Spleen (tissue), 13 donors: ENCODE data around the gene TROAP. TPM values are rescaled to one million over a fixed set of nuclear protein-coding genes. Genes with fewer than 3 reads are reported as not detected.

Experiments
- DNase-seq: peaks from one replicate; pipeline ENCODE4 v3.0.0-alpha.2; 2020
- H3K27ac ChIP-seq, 8 donors: fragments of 200-600 bp; sonication (generic) in 7 of 8; 1 replicate in 4 of 8; 2 replicates in 4 of 8; pipeline versions ENCODE4 v1.5.0 to v1.8.0; 2016 to 2021; ENCODE audit warnings: inconsistent platforms in 4 of 8, mild to moderate bottlenecking in 4 of 8, moderate library complexity in 1 of 8
- H3K27me3 ChIP-seq, 7 donors: fragments of 200-600 bp; sonication (generic) in 6 of 7; replicated peaks in 1 of 7; 1 replicate in 4 of 7; 2 replicates in 3 of 7; pipeline versions ENCODE4 v1.5.0 to v1.8.0; 2016 to 2021; ENCODE audit warnings: inconsistent platforms in 3 of 7, mild to moderate bottlenecking in 1 of 7
- H3K36me3 ChIP-seq, 6 donors: fragments of 200-600 bp; sonication (generic) in 5 of 6; 1 replicate in 4 of 6; 2 replicates in 2 of 6; pipeline versions ENCODE4 v1.5.0 to v1.8.0; 2016 to 2021; ENCODE audit warnings: inconsistent platforms in 2 of 6
- H3K4me1 ChIP-seq, 6 donors: fragments of 200-600 bp; sonication (generic) in 5 of 6; 1 replicate in 3 of 6; 2 replicates in 3 of 6; pipeline versions ENCODE4 v1.5.0 to v1.8.0; 2016 to 2021; ENCODE audit warnings: inconsistent platforms in 3 of 6
- H3K4me3 ChIP-seq, 8 donors: fragments of 200-600 bp; sonication (generic) in 7 of 8; 1 replicate in 4 of 8; 2 replicates in 4 of 8; pipeline versions ENCODE4 v1.5.0 to v1.8.0; 2016 to 2021; ENCODE audit warnings: inconsistent platforms in 4 of 8, mild to moderate bottlenecking in 4 of 8, moderate library complexity in 2 of 8
- H3K9me3 ChIP-seq, 8 donors: fragments of 200-600 bp; sonication (generic) in 7 of 8; 1 replicate in 4 of 8; 2 replicates in 4 of 8; pipeline versions ENCODE4 v1.5.0 to v1.8.0; 2016 to 2021; ENCODE audit warnings: inconsistent platforms in 4 of 8
- POLR2A ChIP-seq, 3 donors: fragments of 450-650 bp; IDR thresholded peaks; one replicate each; pipeline ENCODE4 v1.5.1; 2017; ENCODE audit warnings: antibody characterized with exemption in 3 of 3, mild to moderate bottlenecking in 1 of 3
- POLR2AphosphoS5 ChIP-seq, 3 donors: sonication (generic); formaldehyde crosslinking; IDR thresholded peaks; one replicate each; pipeline ENCODE4 v1.5.1; 2017; ENCODE audit warnings: antibody characterized with exemption in 3 of 3
- WGBS, 5 donors: extraction: QIAGEN DNeasy Blood & Tissue Kit in 3 of 5; methylation state at CpG; one replicate each; pipeline versions ENCODE4 v1.1.5 to v1.1.7; 2013 to 2018; 5-methylcytosine and 5-hydroxymethylcytosine counted together
- intact Hi-C: fragments of 100-400 bp; cut with DNase I; formaldehyde crosslinking; loops from one replicate; pipeline ENCODE4 v1.15.0; 2023; ENCODE audit warnings: low total_unique reads
- long read RNA-seq, 2 donors: transcript quantifications; one replicate each; lab custom pipeline, GENCODE V29; 2026
- polyA plus RNA-seq, 3 donors: library from polyadenylated mRNA; stranded (reverse); fragments of 200-250 nt; gene quantifications; one replicate each; pipeline ENCODE4 v1.2.1, GENCODE V29; 2013
- total RNA-seq, 7 donors: library from RNA; depleted of rRNA in 3 of 7; stranded (reverse); fragments of >200 nt in 3 of 7; fragmentation: NEBNext Ultra II Directional in 4 of 7; extraction: Animal tissue kit (Norgen Biotek cat#: 25700) in 4 of 7; gene quantifications; one replicate each; pipeline versions ENCODE4 v1.1.0 to v1.2.1, GENCODE V29; 2016 to 2021
- TF ChIP-seq, protein P1 (sequence below), 11 experiments: fragments of 200-600 bp in 7 of 11; fragments of 450-650 bp in 4 of 11; sonication (generic) in 4 of 11; IDR thresholded peaks in 8 of 11; conservative IDR thresholded peaks in 3 of 11; 1 replicate in 7 of 11; 2 replicates in 4 of 11; pipeline versions ENCODE4 v1.4.0 to v1.8.0; 2016 to 2021; ENCODE audit warnings: antibody characterized with exemption in 11 of 11, inconsistent platforms in 4 of 11, mild to moderate bottlenecking in 1 of 11
- donor health status: healthy with polysubstance abuse.
- donor health status: DM: no; HTN: no; CAD: no; lungs with moderate emphysema.
- donor health status: DM: no; HTN: no; CAD: no.
- donor health status: Bipolar disorder and iron deficiency.
- donor health status: healthy.
- donor health status: DM: no; HTN: no; CAD: no.
- donor health status: DM: yes; HTN: yes; CAD: no.

The TROAP gene, protein sequence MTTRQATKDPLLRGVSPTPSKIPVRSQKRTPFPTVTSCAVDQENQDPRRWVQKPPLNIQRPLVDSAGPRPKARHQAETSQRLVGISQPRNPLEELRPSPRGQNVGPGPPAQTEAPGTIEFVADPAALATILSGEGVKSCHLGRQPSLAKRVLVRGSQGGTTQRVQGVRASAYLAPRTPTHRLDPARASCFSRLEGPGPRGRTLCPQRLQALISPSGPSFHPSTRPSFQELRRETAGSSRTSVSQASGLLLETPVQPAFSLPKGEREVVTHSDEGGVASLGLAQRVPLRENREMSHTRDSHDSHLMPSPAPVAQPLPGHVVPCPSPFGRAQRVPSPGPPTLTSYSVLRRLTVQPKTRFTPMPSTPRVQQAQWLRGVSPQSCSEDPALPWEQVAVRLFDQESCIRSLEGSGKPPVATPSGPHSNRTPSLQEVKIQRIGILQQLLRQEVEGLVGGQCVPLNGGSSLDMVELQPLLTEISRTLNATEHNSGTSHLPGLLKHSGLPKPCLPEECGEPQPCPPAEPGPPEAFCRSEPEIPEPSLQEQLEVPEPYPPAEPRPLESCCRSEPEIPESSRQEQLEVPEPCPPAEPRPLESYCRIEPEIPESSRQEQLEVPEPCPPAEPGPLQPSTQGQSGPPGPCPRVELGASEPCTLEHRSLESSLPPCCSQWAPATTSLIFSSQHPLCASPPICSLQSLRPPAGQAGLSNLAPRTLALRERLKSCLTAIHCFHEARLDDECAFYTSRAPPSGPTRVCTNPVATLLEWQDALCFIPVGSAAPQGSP
- total RNA-seq = 10 to 100 TPM in 1 of 7 donors, 1 to 10 TPM in 6; 2.5 to 11.9 (median 4.0) TPM
- 10 to 100 TPM in 1 of 3 donors, 1 to 10 TPM in 2; 3.2 to 10.8 (median 4.8) TPM for polyA plus RNA-seq
- long read RNA-seq, donor 1, partial matches to known transcripts = 0 of 7 reads
- long read RNA-seq, donor 1, other reads (novel, unspliced or antisense) = 0 of 7 reads
- long read RNA-seq, donor 2, partial matches to known transcripts = 0 of 1 reads
- long read RNA-seq, donor 2, other reads (novel, unspliced or antisense) = 0 of 1 reads

DNA sequence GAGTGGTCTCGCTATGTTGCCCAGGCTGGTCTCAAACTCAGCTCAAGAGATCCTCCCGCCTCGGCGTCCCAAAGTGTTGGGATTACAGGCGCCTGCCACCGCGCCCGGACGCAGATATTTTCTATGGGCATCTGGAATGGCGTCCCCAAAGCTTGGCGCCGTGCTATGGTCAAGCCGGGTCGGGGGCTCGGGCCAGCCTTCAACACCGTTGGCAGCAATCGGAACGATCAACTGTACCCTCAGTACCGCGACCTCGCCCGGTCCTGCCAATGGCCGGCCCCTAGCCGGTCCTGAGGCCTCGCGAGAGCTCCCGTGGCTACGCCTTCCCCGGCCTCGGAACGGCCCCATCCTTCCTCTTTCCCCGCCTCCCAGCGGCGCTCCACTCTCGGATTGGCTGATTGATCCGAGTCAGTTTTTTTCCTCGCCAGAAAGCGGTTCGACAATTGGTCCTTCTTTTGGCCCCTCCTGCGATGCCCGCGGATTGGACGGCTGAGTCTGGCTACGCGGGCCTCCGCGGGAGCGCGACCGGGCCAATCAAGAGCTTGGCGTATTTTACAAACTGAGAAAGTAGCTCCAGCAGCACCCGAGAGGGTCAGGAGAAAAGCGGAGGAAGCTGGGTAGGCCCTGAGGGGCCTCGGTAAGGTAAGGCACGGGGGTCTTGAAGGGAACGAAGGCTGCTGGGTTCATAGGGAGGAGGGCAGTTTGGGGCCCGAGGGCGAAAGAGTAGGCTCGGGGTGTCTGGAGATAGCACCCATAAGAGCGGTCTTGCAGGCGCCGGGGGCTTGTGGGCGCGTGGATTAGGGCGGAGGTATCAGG lies at the start of gene TROAP:
TSS of gene TROAP (plus strand) at position 548 of the 816 bp plus-strand sequence. CDS start 354 bp downstream, outside the sequence.
- Histone ChIP-seq H3K27ac (peak within 1 kb of the TSS in 7 of 8 donors; percentile 14 to 82 (median 73)), H3K4me3 (peak within 1 kb of the TSS; percentile 49 to 87 (median 68)), H3K27me3 (no peaks in the 10 kb centered on the region), H3K4me1 (peaks cover 4 to 29% (median 18%) of the 10 kb centered on the region in 6 donors), H3K9me3 (no peaks in the 10 kb centered on the region), H3K36me3 (peaks cover 0 to 25% (median 0%) of the 10 kb centered on the region in 6 donors)
- TF ChIP-seq POLR2A (IDR thresholded peaks at IDR 0.05) (peak in 1 of 3 donors; percentile 31), POLR2AphosphoS5 (IDR thresholded peaks at IDR 0.05) (peak; percentile 90 to 92 (median 91))
- TF ChIP-seq, protein P1, sequence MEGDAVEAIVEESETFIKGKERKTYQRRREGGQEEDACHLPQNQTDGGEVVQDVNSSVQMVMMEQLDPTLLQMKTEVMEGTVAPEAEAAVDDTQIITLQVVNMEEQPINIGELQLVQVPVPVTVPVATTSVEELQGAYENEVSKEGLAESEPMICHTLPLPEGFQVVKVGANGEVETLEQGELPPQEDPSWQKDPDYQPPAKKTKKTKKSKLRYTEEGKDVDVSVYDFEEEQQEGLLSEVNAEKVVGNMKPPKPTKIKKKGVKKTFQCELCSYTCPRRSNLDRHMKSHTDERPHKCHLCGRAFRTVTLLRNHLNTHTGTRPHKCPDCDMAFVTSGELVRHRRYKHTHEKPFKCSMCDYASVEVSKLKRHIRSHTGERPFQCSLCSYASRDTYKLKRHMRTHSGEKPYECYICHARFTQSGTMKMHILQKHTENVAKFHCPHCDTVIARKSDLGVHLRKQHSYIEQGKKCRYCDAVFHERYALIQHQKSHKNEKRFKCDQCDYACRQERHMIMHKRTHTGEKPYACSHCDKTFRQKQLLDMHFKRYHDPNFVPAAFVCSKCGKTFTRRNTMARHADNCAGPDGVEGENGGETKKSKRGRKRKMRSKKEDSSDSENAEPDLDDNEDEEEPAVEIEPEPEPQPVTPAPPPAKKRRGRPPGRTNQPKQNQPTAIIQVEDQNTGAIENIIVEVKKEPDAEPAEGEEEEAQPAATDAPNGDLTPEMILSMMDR (IDR thresholded peaks at IDR 0.05 in 8 of 11, conservative IDR thresholded peaks at IDR 0.05 in 3 of 11) = peak in 4 of 11 experiments; percentile 24 to 59 (median 40)
- DNase-seq = peak; percentile 99
- intact Hi-C loops = no loop called here
- 0 to 1% (median 0%) methylated on average over 57 to 65 of the region's 65 CpGs for WGBS, 5 donors

DNA sequence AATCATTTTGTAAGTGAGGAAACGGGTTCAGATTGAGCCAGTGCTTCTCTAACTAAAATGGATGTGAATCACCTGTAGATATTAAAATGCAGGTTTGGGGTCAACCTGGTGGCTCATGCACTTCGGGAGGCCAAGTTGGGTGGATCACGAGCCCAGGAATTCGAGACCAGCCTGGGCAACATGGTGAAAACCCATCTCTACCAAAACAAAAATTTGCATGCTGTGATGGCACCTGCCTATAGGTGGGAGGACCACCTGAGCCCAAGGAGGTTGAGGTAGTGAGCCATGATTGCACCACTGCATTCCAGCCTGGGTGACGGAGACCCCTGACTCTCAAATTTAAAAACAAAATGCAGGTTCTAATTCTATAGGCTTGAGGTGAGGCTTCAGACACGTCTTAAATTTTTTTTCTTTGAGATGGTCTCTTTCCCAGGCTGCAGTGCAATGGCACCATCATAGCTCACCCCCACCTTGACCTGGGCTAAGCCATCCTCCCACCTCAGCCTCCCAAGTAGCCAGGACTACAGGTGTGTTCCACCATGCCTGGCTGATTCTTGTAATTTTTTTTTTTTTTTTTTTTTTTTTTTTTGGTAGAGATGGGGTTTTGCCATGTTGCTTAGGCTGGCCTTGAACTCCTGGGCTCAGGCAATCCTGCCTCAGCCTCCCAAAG lies 49.2 kb upstream of the TROAP start:
- Histone ChIP-seq H3K9me3 (no peaks in the 10 kb centered on the region), H3K27me3 (no peaks in the 10 kb centered on the region), H3K4me1 (peaks cover 0 to 4% (median 1%) of the 10 kb centered on the region in 6 donors), H3K4me3 (no peak overlapping the region), H3K27ac (no peak overlapping the region), H3K36me3 (peaks cover 0 to 57% (median 42%) of the 10 kb centered on the region in 6 donors)
- DNase-seq = no peak
- TF ChIP-seq POLR2AphosphoS5 (IDR thresholded peaks at IDR 0.05) = no peak
- no peak for TF ChIP-seq POLR2A (IDR thresholded peaks at IDR 0.05)
- TF ChIP-seq, protein P1 (IDR thresholded peaks at IDR 0.05 in 8 of 11, conservative IDR thresholded peaks at IDR 0.05 in 3 of 11) = no peak
- WGBS, 5 donors = 90 to 97% (median 94%) methylated on average over 6 of the region's 6 CpGs
- intact Hi-C loops = no loop called here

DNA sequence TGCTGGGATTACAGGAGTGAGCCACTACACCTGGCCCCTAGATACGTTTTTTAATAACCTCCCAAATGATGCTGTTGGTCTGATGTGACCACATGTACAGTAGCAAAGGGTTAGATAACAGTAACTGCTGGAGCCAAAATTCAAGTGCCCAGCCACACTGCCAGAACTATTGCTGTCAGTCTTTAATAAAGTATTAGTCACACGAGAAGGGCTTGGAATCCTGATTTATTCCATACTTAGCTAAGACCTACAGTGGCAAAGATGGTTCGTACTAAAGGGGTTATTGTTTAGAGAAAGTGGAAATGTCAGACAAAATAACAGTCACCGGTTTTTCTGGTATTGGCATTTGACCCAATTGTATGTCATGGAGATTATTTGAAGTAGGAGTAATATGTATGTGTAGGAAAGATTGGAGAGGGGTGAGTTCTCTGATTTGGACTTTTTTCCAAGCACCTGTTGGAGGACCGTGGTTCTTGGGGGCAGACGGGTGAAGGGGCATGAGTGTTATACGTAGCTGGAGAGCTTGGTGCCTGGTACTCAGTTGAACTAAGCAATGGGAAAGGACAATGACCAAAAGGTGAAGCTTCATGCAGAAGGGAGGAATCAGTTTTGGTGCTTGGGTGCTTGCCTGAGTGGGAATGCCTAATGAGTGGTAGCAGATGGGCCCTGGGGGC lies 48.5 kb upstream of the TROAP start:
- Histone ChIP-seq H3K27ac (no peak overlapping the region), H3K27me3 (no peaks in the 10 kb centered on the region), H3K4me1 (peaks cover 0 to under 1% (median 0%) of the 10 kb centered on the region in 6 donors), H3K36me3 (peaks cover 0 to 50% (median 37%) of the 10 kb centered on the region in 6 donors), H3K9me3 (no peaks in the 10 kb centered on the region), H3K4me3 (no peak overlapping the region)
- WGBS, 5 donors = 83 to 91% (median 86%) methylated on average over 7 of the region's 7 CpGs
- DNase-seq = no peak
- intact Hi-C loops = no loop called here
- no peak for TF ChIP-seq POLR2AphosphoS5 (IDR thresholded peaks at IDR 0.05)
- TF ChIP-seq, protein P1 (IDR thresholded peaks at IDR 0.05 in 8 of 11, conservative IDR thresholded peaks at IDR 0.05 in 3 of 11) = no peak
- TF ChIP-seq POLR2A (IDR thresholded peaks at IDR 0.05) = no peak
